Parathyroid adenoma (tissue), 2 donors: Measurements from ENCODE around the gene GNL3.

ENCODE experiments used
- H2AFZ ChIP-seq: fragments of 300-600 bp; sonication (generic); one replicate; pipeline ENCODE4 v1.7.0; 2017; ENCODE audit warnings: antibody characterized with exemption, mild to moderate bottlenecking
- H3K27ac ChIP-seq: fragments of 300-600 bp; sonication (generic); one replicate; pipeline ENCODE4 v1.7.0; 2017
- H3K27me3 ChIP-seq: fragments of 300-600 bp; sonication (generic); one replicate; pipeline ENCODE4 v1.7.0; 2017; ENCODE audit warnings: low read length; ENCODE audit not compliant: control insufficient read depth, insufficient read depth
- H3K36me3 ChIP-seq: fragments of 300-600 bp; sonication (generic); one replicate; pipeline ENCODE4 v1.7.0; 2017; ENCODE audit warnings: low read length; ENCODE audit not compliant: control insufficient read depth, insufficient read depth
- H3K4me1 ChIP-seq: fragments of 300-600 bp; sonication (generic); one replicate; pipeline ENCODE4 v1.7.0; 2017; ENCODE audit warnings: control low read depth
- H3K4me2 ChIP-seq: fragments of 300-600 bp; sonication (generic); one replicate; pipeline ENCODE4 v1.7.0; 2017; ENCODE audit warnings: low read length
- H3K4me3 ChIP-seq: fragments of 300-600 bp; sonication (generic); one replicate; pipeline ENCODE4 v1.7.0; 2017; ENCODE audit warnings: low read depth, low read length
- H3K79me2 ChIP-seq: fragments of 300-600 bp; sonication (generic); one replicate; pipeline ENCODE4 v1.7.0; 2017; ENCODE audit warnings: control low read depth
- H3K9ac ChIP-seq: fragments of 300-600 bp; sonication (generic); one replicate; pipeline ENCODE4 v1.7.0; 2017; ENCODE audit warnings: mild to moderate bottlenecking
- H3K9me3 ChIP-seq: fragments of 300-600 bp; sonication (generic); one replicate; pipeline ENCODE4 v1.7.0; 2017; ENCODE audit warnings: low read length; ENCODE audit not compliant: control insufficient read depth
- CTCF ChIP-seq: fragments of 300-600 bp; sonication (generic); IDR thresholded peaks from one replicate; pipeline ENCODE4 v1.7.0; 2017; ENCODE audit warnings: antibody characterized with exemption, mild to moderate bottlenecking
- donor health status: primary hyperparathyroidism.

Gene GNL3

GRCh38 chr3:52733256-52733891 lies 47.5 kb downstream of the GNL3 start:
- Histone ChIP-seq H2AFZ (no peak overlapping the region), H3K4me2 (no peak overlapping the region), H3K4me3 (no peak overlapping the region), H3K4me1 (no peaks in the 10 kb centered on the region), H3K27me3 (no peaks in the 10 kb centered on the region), H3K36me3 (no peaks in the 10 kb centered on the region), H3K9me3 (no peaks in the 10 kb centered on the region), H3K79me2 (no peaks in the 10 kb centered on the region), H3K9ac (no peak overlapping the region), H3K27ac (no peak overlapping the region)
- no peak for TF ChIP-seq CTCF

DNA sequence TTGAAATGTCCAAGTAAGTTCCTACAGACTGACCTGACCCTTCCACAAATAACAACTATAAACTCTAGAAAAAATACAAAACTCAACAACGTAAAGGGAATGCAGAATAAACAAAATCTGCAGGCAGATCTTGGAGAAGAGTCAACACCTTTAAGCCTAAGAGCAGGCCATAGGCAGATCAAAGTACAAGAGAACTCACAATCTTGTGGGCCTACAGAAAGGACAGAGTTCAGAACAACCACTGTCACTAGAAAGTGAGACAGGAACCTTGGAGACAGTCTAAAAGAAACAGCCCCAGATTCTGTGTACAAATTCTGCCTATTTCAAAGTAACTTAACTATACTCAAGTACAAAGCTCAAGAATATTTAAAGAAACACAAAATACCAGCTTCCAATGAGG lies 53.9 kb downstream of the GNL3 start:
- Histone ChIP-seq H3K9me3 (no peaks in the 10 kb centered on the region), H3K4me2 (no peak overlapping the region), H3K79me2 (no peaks in the 10 kb centered on the region), H3K4me1 (no peaks in the 10 kb centered on the region), H3K36me3 (no peaks in the 10 kb centered on the region), H3K9ac (no peak overlapping the region), H2AFZ (no peak overlapping the region), H3K4me3 (no peak overlapping the region), H3K27me3 (no peaks in the 10 kb centered on the region), H3K27ac (no peak overlapping the region)
- TF ChIP-seq CTCF = no peak

- H3K9me3 ChIP-seq = no peaks in the 10 kb centered on the region
- H3K27ac ChIP-seq = no peak overlapping the region
- H3K4me2 ChIP-seq = no peak overlapping the region
These were observed 56.7 kb downstream of the GNL3 start for GRCh38 chr3:52742418-52743041.

DNA sequence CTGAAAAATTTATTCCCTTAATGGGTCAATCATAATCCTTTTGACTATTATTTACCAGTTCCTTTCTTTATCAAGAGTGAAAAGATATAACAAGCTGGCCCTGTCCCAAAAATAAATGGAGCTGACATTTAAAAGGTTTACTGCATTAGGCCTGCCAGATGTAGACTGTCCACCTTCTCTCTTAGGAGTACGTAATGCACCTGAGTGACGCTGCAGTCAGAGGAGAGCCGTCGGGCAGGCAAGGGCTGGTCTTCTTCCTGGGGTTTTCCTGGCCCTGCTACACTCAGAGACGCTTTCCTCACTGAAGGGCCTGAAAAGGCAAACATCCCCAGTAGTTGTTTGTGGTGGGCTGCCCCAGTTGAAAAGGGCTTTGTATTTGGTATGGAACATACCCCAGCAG lies 57.3 kb downstream of the GNL3 start:
- no peaks in the 10 kb centered on the region for H3K4me1 ChIP-seq
- H3K36me3 ChIP-seq = no peaks in the 10 kb centered on the region

More at GRCh38 chr3:52742418-52743041, 56.7 kb downstream of the GNL3 start:
- Histone ChIP-seq H3K79me2 (no peaks in the 10 kb centered on the region), H3K9ac (no peak overlapping the region), H2AFZ (no peak overlapping the region), H3K27me3 (no peaks in the 10 kb centered on the region), H3K36me3 (no peaks in the 10 kb centered on the region), H3K4me1 (no peaks in the 10 kb centered on the region), H3K4me3 (no peak overlapping the region)
- peak; percentile 18 for TF ChIP-seq CTCF

More for the DNA sequence above, 57.3 kb downstream of the GNL3 start:
- TF ChIP-seq CTCF = no peak
- H3K4me2 ChIP-seq = no peak overlapping the region
- H3K27me3 ChIP-seq = no peaks in the 10 kb centered on the region
- no peak overlapping the region for H3K27ac ChIP-seq
- no peak overlapping the region for H3K4me3 ChIP-seq
- no peaks in the 10 kb centered on the region for H3K9me3 ChIP-seq
- no peak overlapping the region for H2AFZ ChIP-seq
- no peak overlapping the region for H3K9ac ChIP-seq
- H3K79me2 ChIP-seq = no peaks in the 10 kb centered on the region
